Inflammatory macrophage treated with lipopolysaccharide for 1 hour (primary cell): ENCODE results near the gene DRD4.

Experiments
- DNase-seq, 2 donors: peaks; one replicate each; pipeline ENCODE4 v3.0.0-alpha.2; 2020 to 2022

The DRD4 gene

DNA sequence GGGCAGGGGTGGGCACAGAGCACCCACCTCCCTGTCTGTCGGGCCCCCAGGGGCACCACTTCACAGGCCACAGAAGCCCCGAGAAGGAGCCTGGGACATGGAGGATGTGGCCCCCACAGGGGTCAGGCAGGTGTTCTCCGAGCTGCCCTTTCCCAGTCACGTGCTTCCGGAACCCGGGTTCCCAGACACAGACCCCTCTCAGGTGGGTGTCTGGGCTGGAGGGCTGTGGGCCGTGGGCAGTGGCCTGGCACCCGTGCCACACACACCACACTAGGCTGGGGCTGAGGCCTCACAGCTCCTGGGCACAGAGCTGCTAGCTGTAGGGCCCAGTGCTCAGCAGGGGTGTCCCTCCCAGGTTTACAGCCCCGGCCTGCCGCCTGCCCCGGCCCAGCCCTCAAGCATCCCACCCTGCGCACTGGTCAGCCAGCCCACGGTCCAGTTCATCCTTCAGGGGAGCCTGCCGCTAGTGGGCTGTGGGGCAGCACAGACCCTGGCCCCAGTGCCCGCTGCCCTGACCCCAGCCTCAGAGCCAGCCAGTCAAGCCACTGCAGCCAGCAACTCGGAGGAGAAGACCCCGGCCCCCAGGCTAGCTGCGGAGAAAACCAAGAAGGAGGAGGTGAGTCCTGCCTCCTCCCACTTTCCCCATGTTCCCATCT is 26.8 kb upstream of the DRD4 start:
- no peak for DNase-seq

DNA sequence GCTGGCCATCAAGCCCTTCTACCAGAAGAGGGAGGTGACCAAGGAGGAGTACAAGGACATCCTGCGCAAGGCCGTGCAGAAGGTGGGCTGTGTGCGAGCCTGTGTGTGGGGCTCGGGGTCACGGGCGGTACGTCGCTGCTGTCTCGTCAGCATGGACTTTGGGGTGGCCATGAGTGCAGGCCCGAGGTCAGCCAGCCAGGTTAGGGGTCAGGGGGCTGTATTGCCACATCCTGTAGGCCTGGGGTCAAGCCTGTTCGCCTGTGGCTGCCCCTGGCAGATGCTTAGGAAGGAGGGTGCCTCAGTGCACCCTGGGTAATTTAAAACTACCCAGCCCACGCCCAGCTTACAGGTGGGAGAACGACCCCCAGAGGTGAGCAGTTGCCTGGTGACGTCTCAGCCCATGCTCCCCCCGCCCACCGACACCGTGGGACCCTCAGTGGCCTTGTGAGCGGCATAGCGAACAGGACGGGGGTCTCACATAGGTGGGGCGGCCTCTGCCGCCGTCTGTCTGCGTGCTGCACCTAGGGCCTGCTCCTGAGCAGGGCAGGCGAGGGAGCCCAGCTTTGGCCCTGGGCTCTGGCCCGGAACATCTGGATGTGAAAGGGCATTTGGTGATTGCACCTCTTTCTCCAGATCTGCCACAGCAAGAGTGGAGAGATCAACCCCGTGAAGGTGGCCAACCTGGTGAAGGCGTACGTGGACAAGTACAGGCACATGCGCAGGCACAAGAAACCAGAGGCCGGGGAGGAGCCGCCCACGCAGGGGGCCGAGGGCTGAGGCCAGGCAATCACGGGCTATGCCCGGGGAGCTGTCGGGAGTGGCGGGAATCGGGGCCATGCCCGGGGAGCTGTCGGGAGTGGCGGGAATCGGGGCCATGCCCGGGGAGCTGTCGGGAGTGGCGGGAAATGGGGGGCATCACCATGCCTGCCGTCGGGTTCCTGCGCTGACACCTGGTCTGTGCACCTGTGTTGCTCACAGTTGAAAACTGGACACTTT is 25.8 kb upstream of the DRD4 start:
- no peak for DNase-seq

- DNase-seq: no peak
Observed at GRCh38 chr11:612201-612960, 24.7 kb upstream of the DRD4 start.

GRCh38 chr11:612961-613300 is 24.1 kb upstream of the DRD4 start:
- no peak for DNase-seq

- peak; percentile 63 to 68 for DNase-seq
Observed at GRCh38 chr11:613369-613968, 23.6 kb upstream of the DRD4 start.

- DNase-seq: no peak
Observed at GRCh38 chr11:614021-614622, 22.9 kb upstream of the DRD4 start.

DNA sequence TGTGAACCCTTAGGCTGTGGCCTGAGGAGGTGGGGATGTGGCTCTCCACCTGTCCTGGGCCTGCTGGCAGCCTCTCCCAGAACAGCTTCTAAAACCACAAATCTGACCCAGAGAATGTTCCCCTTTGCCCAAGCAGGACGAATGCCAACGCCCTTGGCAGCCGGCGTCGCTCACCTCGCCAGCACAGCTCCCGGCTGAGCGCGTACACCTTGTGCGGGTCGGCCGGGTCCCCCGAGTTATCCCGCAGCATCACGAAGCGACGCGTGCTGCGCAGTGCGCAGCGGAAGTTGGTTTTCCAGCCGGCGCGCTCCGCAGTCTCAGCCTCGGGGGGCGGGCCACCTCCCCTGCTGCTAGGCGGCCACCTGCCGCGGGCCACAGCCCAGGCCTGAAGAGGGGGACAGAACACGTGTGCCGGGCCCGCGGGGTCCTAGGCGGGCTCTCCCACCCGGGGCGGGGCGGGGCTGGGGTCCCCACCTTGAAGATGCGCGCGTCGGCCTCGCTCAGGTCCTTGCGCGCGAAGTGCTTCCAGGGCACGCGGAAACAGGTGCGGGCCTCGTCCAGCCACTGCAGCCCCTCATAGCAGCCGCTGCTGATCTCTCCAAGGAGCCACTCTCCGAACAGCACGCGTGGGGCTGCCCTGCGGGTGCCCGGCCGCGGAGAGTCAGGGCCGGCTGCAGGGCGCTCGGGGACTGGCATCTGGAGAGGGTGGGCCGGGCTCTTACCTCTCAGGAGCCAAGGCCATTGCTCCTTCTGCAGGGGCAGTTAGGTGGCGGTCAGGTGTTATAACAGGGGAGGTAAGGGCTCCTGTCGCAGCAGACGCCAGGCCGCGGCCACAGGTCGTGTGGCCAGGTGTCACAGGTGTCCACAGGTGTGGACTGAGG is 22.2 kb upstream of the DRD4 start:
- no peak for DNase-seq

- peak; percentile 97 to 98 for DNase-seq
Observed at GRCh38 chr11:615504-616319, 21.4 kb upstream of the DRD4 start, which contains the start of gene IRF7. Gene IRF7 (minus strand): TSS chr11:615950. CDS start chr11:615364, 586 bp downstream.

- DNase-seq: no peak
Observed at GRCh38 chr11:616320-617198, 20.5 kb upstream of the DRD4 start.

DNA sequence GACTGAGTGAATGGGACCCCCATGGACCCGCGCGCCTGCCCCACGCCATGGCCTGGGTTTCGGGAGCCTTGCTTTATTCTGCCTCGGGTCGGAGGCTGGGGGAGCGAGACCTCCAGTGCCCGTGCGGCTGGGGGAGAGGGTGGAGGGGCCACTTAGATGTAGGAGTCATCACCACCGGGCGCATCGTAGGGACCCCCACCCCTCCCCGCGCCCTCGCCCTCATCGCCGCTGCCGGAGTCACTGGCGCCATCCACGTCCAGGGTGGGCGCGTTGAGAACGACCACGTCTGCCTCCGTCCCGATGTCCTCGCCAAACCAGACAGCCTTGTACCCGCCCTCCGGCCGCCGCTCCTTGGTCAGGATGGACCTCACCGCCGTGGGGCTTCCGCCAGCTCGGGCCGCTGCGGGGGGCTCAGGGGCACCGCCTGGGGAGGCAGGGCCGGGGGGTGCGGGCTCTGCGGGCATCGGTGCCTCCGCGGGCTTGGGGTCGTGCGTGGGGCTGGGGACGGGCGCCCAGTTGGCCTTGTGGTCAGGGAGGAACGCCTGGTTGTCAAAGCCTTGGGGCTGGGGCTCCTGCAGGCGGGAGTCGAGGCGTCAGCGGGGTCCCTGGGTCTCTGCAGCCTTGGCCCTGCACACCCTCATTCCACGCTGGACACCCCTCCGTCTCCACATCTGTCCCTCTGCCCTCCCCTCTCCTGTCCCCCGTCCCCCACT is 19.7 kb upstream of the DRD4 start:
- no peak for DNase-seq

GRCh38 chr11:617912-618682 is 19.0 kb upstream of the DRD4 start:
- no peak for DNase-seq

- no peak for DNase-seq
Observed at GRCh38 chr11:618856-619627, 18.0 kb upstream of the DRD4 start.

- DNase-seq: no peak
Observed at GRCh38 chr11:619628-620050, 17.4 kb upstream of the DRD4 start.

- DNase-seq: no peak
Observed at GRCh38 chr11:620201-620600, 16.9 kb upstream of the DRD4 start.

GRCh38 chr11:620935-621814 is 15.9 kb upstream of the DRD4 start:
- no peak for DNase-seq

GRCh38 chr11:621838-622237 is 15.2 kb upstream of the DRD4 start:
- DNase-seq: no peak
